ENCODE measurements around the gene FRMD4B.

The FRMD4B gene

GRCh38 chr3:69194431-69195165 lies 191.3 kb downstream of the FRMD4B start:
- DNase-seq: no peak

GRCh38 chr3:69193749-69194148 lies 192.1 kb downstream of the FRMD4B start:
- no peak for DNase-seq

GRCh38 chr3:69191516-69191915 lies 194.4 kb downstream of the FRMD4B start:
- DNase-seq: no peak

- DNase-seq: no peak
Measured at GRCh38 chr3:69189487-69189886, 196.4 kb downstream of the FRMD4B start.

GRCh38 chr3:69186575-69187093 lies 199.3 kb downstream of the FRMD4B start:
- no peak for DNase-seq

- no peak for DNase-seq
Measured at GRCh38 chr3:69182588-69183316, 203.1 kb downstream of the FRMD4B start.

- no peak for DNase-seq
Measured at GRCh38 chr3:69181592-69182211, 204.2 kb downstream of the FRMD4B start.

GRCh38 chr3:69180869-69181591 lies 204.9 kb downstream of the FRMD4B start:
- DNase-seq: no peak

GRCh38 chr3:69179740-69180372 lies 206.0 kb downstream of the FRMD4B start:
- DNase-seq: no peak

- no peak for DNase-seq
Measured at GRCh38 chr3:69178838-69179739, 206.8 kb downstream of the FRMD4B start.

GRCh38 chr3:69178082-69178481 lies 207.8 kb downstream of the FRMD4B start:
- no peak for DNase-seq

GRCh38 chr3:69174871-69175737 lies 210.8 kb downstream of the FRMD4B start:
- DNase-seq: no peak

GRCh38 chr3:69174445-69174844 lies 211.4 kb downstream of the FRMD4B start:
- no peak for DNase-seq

- no peak for DNase-seq
Measured at GRCh38 chr3:69172058-69172457, 213.8 kb downstream of the FRMD4B start.

GRCh38 chr3:69166446-69166845 lies 219.4 kb downstream of the FRMD4B start:
- DNase-seq: no peak

- DNase-seq: no peak
Measured at GRCh38 chr3:69165744-69166143, 220.1 kb downstream of the FRMD4B start.

- no peak for DNase-seq
Measured at GRCh38 chr3:69164296-69164695, 221.6 kb downstream of the FRMD4B start.

- no peak for DNase-seq
Measured at GRCh38 chr3:69162308-69162980, 223.4 kb downstream of the FRMD4B start.

- DNase-seq: no peak
Measured at GRCh38 chr3:69161587-69162307, 224.1 kb downstream of the FRMD4B start.

All from GF-D8 (cell line).